ENCODE results near the gene AP1S2. TPM values are rescaled to one million over a fixed set of nuclear protein-coding genes. Genes with fewer than 3 reads are reported as not detected.

The AP1S2 gene
- total and polyA plus RNA-seq, 2 of the 8 experiments (the other 6 are each of a cell fraction or from before 2014, with no cell fraction given), result 88.2 to 237 TPM

DNA sequence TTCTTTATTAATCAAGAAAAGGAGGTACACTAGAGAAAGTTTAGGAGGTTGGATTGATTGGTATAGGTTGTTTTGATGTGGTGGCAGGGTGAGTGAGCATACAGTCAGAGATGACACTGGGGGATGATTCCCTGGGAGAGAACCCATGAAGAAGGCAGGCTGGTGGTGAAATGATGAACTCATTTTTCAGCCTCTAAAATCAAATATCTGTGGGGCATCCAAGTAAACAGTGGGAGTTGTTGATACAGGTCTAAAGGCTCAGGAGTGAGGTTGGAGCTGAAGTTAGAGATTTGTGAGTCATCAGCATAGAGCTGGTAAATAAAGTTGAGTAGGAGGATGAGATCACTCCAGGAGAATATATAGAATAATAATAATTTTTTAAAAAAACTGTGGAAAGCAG lies 10.0 kb upstream of the AP1S2 start:
- Histone ChIP-seq H4K91ac (replicated peaks; ENCODE audit: insufficient read length, low read length) (no peak overlapping the region), H2AFZ (ENCODE audit: low read length) (no peak overlapping the region), H3K4ac (replicated peaks; ENCODE audit: insufficient read length, low read depth, low read length) (no peak overlapping the region), H2BK5ac (ENCODE audit: low read depth, low read length) (no peak overlapping the region), H3K56ac (replicated peaks; ENCODE audit: insufficient read length, low read depth, low read length) (no peak overlapping the region), H3K79me2 (ENCODE audit: control insufficient read depth in 1 of 2, insufficient read depth in 2 of 2, low read length in 2 of 2) (no peaks in the 10 kb centered on the region), H2BK15ac (ENCODE audit: low read length) (no peak overlapping the region), H4K8ac (ENCODE audit: extremely low read depth, insufficient read depth, low read length) (no peak overlapping the region), H2BK12ac (ENCODE audit: low read depth, low read length) (no peak overlapping the region), H3K9me3 (ENCODE audit: insufficient read depth in 2 of 2, low read depth in 1 of 2, low read length in 1 of 2) (no peaks in the 10 kb centered on the region), H3K4me1 (replicated peaks in 1 of 4; ENCODE audit: control insufficient read depth in 3 of 4, insufficient read depth in 4 of 4, low read length in 3 of 4) (no peaks in the 10 kb centered on the region; a peak in 1 of 7 replicates), H3K9ac (replicated peaks in 1 of 4; ENCODE audit: extremely low read depth in 1 of 4, low read depth in 3 of 4, low read length in 3 of 4) (no peak overlapping the region), H3K27me3 (replicated peaks in 1 of 4; ENCODE audit: control insufficient read depth in 3 of 4, extremely low read depth in 1 of 4, insufficient read depth in 3 of 4, low read length in 3 of 4) (no peaks in the 10 kb centered on the region), H3K23me2 (ENCODE audit: low read depth, low read length) (no peaks in the 10 kb centered on the region; the same call in 1 of the 2 replicates), H3K4me3 (ENCODE audit: extremely low read depth in 1 of 4, insufficient read depth in 2 of 4, low read depth in 3 of 4, low read length in 4 of 4) (no peak overlapping the region), H2AK5ac (ENCODE audit: low read depth, low read length) (no peak overlapping the region), H3K23ac (ENCODE audit: insufficient read length) (no peak overlapping the region), H3K36me3 (ENCODE audit: control insufficient read depth in 2 of 4, insufficient read depth in 4 of 4, low read length in 3 of 4) (no peaks in the 10 kb centered on the region), H3K18ac (ENCODE audit: extremely low read depth, low read length) (no peak overlapping the region), H2BK120ac (replicated peaks; ENCODE audit: low read depth, low read length) (no peak overlapping the region), H3K79me1 (ENCODE audit: low read depth, low read length) (no peaks in the 10 kb centered on the region), H3K4me2 (ENCODE audit: insufficient read depth in 1 of 2, low read depth in 2 of 2, low read length in 2 of 2) (no peak overlapping the region), H3K14ac (ENCODE audit: insufficient read length) (no peak overlapping the region), H2BK20ac (ENCODE audit: low read length) (no peak overlapping the region), H3K27ac (ENCODE audit: low read depth, low read length) (no peak overlapping the region), H4K20me1 (replicated peaks in 1 of 2; ENCODE audit: control insufficient read depth in 1 of 2, insufficient read depth in 2 of 2, low read length in 2 of 2) (no peaks in the 10 kb centered on the region), H4K5ac (ENCODE audit: insufficient read length, low read depth, low read length) (no peak overlapping the region)
- CTCF ChIA-PET (ENCODE audit: partially characterized antibody), result interaction anchor here (0.6 kb wide), 1 partner anchor 259 kb away, joined by 3 read pairs; the partner anchor contains the start of gene GRPR
- FAIRE-seq (no peak), DNase-seq (ENCODE audit: low read depth in 1 of 2, low spot score in 2 of 2) (no peak)
- POLR2A ChIA-PET (ENCODE audit: partially characterized antibody), result interaction anchor here (1.9 kb wide), 1 partner anchor 10 kb away, joined by 4 read pairs; the partner anchor contains the start of gene AP1S2
- TF ChIP-seq, protein P1, sequence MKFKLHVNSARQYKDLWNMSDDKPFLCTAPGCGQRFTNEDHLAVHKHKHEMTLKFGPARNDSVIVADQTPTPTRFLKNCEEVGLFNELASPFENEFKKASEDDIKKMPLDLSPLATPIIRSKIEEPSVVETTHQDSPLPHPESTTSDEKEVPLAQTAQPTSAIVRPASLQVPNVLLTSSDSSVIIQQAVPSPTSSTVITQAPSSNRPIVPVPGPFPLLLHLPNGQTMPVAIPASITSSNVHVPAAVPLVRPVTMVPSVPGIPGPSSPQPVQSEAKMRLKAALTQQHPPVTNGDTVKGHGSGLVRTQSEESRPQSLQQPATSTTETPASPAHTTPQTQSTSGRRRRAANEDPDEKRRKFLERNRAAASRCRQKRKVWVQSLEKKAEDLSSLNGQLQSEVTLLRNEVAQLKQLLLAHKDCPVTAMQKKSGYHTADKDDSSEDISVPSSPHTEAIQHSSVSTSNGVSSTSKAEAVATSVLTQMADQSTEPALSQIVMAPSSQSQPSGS (IDR thresholded peaks at IDR 0.05; ENCODE audit: low read length), result no peak
- TF ChIP-seq CEBPB (IDR thresholded peaks at IDR 0.05; ENCODE audit: low read depth, low read length), result no peak
- TF ChIP-seq POLR2A (IDR thresholded peaks at IDR 0.05; ENCODE audit: control extremely low read depth in 1 of 2, low read depth in 2 of 2, low read length in 2 of 2), result no peak
- no peak for TF ChIP-seq MAFK (IDR thresholded peaks at IDR 0.05; ENCODE audit: low read depth, low read length)
- no peak for TF ChIP-seq HDAC2 (IDR thresholded peaks at IDR 0.05; ENCODE audit: borderline replicate concordance in 1 of 2, low read depth in 2 of 2, low read length in 2 of 2)
- no peak for TF ChIP-seq SIN3A (conservative IDR thresholded peaks at IDR 0.05 in 1 of 2, IDR thresholded peaks at IDR 0.05 in 1 of 2; ENCODE audit: low read depth in 1 of 2, low read length in 2 of 2)
- no peak for TF ChIP-seq CTBP2 (IDR thresholded peaks at IDR 0.05; ENCODE audit: borderline replicate concordance, insufficient read depth, insufficient read length, low read length)
- TF ChIP-seq RBBP5 (IDR thresholded peaks at IDR 0.05; ENCODE audit: borderline replicate concordance, low read depth, low read length), result no peak
- no peak for TF ChIP-seq BRCA1 (IDR thresholded peaks at IDR 0.05; ENCODE audit: low read depth, low read length)
- TF ChIP-seq, protein P2, sequence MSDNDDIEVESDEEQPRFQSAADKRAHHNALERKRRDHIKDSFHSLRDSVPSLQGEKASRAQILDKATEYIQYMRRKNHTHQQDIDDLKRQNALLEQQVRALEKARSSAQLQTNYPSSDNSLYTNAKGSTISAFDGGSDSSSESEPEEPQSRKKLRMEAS (IDR thresholded peaks at IDR 0.05), result no peak
- TF ChIP-seq, protein P3, sequence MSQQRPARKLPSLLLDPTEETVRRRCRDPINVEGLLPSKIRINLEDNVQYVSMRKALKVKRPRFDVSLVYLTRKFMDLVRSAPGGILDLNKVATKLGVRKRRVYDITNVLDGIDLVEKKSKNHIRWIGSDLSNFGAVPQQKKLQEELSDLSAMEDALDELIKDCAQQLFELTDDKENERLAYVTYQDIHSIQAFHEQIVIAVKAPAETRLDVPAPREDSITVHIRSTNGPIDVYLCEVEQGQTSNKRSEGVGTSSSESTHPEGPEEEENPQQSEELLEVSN (IDR thresholded peaks at IDR 0.05), result no peak
- no peak for TF ChIP-seq TAF7 (optimal IDR thresholded peaks at IDR 0.05; ENCODE audit: borderline replicate concordance, low read depth, low read length)
